Activated T-helper 17 cell treated with anti-CD3 and anti-CD28 coated beads, Interleukin-2, amount 50 U/mL, for 72 hours (primary cell): ENCODE data around the gene NR2E1. TPM values are rescaled to one million over a fixed set of nuclear protein-coding genes. Genes with fewer than 3 reads are reported as not detected.

Experiments
- ATAC-seq: fragments of 150-1000 bp; cut with Tn5 transposase; replicated peaks from 2 replicates; pipeline ENCODE4 v1.10.0; 2021; ENCODE audit warnings: mild to moderate bottlenecking, moderate library complexity
- H3K27ac Mint-ChIP-seq: one replicate; pipeline ENCODE4 v1.8.0; 2022; ENCODE audit warnings: mixed read lengths
- H3K27me3 Mint-ChIP-seq: one replicate; pipeline ENCODE4 v1.8.0; 2022; ENCODE audit warnings: mixed read lengths
- H3K36me3 Mint-ChIP-seq: one replicate; pipeline ENCODE4 v1.8.0; 2022; ENCODE audit warnings: low read depth, mild to moderate bottlenecking, mixed read lengths
- H3K4me1 Mint-ChIP-seq: one replicate; pipeline ENCODE4 v1.8.0; 2022; ENCODE audit warnings: mixed read lengths
- H3K4me3 Mint-ChIP-seq: one replicate; pipeline ENCODE4 v1.8.0; 2022; ENCODE audit warnings: mild to moderate bottlenecking, mixed read lengths
- H3K9me3 Mint-ChIP-seq: one replicate; pipeline ENCODE4 v1.8.0; 2022; ENCODE audit warnings: mixed read lengths
- total RNA-seq, 2 donors: library from RNA; stranded (reverse); gene quantifications; one replicate each; pipeline ENCODE4 v1.2.3, GENCODE V29; 2022

Gene NR2E1
- total RNA-seq, 2 donors from 2014 or later: not detected

GRCh38 chr6:108174371-108175175 lies 8.8 kb downstream of the NR2E1 start:
- Mint-ChIP-seq H3K4me3 (peak overlapping the region; percentile 31), H3K4me1 (peaks cover 4% of the 10 kb centered on the region), H3K36me3 (no peaks in the 10 kb centered on the region), H3K9me3 (no peaks in the 10 kb centered on the region), H3K27ac (no peak overlapping the region), H3K27me3 (peaks cover 62% of the 10 kb centered on the region)
- ATAC-seq: no peak

- ATAC-seq: no peak
- no peak overlapping the region for H3K27ac Mint-ChIP-seq
- no peaks in the 10 kb centered on the region for H3K9me3 Mint-ChIP-seq
- no peaks in the 10 kb centered on the region for H3K36me3 Mint-ChIP-seq
- H3K4me3 Mint-ChIP-seq: peak overlapping the region; percentile 31
- H3K4me1 Mint-ChIP-seq: peaks cover 4% of the 10 kb centered on the region
- H3K27me3 Mint-ChIP-seq: peaks cover 67% of the 10 kb centered on the region
These were observed 9.4 kb downstream of the NR2E1 start for GRCh38 chr6:108175176-108175591.

DNA sequence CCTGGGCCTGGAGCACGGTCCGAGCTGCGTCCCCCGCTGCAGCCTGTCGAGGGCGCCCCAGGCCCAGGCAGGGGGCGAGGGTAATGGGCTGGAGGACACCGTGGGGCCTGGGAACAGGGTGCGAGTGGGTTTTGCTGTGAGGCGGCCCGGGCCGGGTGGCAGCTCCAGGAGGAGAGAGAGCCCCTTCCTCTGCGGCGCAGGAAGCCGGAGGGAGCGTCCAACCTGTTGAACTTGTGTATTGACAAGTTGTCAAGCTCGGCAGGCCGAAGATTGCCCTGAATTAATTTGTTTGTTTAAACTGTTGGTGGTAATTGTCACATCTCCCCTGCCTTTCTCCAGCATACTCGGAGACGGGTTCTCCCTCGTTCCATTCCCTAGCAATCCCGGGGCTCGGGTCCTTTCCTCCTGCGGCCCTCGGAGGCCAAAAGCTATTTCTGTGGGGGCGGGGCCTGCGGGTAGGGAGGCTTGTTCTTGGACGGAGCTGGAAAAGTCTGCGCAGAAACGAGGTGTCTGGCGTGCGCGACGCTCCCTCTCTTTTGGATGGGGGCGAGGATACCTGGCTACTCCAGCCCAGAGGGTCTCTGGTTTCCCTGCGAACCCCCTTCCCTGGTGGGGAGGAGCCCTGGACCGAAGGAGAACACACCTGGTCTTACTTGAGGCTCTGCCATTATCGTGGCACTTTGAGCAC lies 9.9 kb downstream of the NR2E1 start:
- peaks cover 4% of the 10 kb centered on the region for H3K4me1 Mint-ChIP-seq
- H3K27ac Mint-ChIP-seq: no peak overlapping the region

DNA sequence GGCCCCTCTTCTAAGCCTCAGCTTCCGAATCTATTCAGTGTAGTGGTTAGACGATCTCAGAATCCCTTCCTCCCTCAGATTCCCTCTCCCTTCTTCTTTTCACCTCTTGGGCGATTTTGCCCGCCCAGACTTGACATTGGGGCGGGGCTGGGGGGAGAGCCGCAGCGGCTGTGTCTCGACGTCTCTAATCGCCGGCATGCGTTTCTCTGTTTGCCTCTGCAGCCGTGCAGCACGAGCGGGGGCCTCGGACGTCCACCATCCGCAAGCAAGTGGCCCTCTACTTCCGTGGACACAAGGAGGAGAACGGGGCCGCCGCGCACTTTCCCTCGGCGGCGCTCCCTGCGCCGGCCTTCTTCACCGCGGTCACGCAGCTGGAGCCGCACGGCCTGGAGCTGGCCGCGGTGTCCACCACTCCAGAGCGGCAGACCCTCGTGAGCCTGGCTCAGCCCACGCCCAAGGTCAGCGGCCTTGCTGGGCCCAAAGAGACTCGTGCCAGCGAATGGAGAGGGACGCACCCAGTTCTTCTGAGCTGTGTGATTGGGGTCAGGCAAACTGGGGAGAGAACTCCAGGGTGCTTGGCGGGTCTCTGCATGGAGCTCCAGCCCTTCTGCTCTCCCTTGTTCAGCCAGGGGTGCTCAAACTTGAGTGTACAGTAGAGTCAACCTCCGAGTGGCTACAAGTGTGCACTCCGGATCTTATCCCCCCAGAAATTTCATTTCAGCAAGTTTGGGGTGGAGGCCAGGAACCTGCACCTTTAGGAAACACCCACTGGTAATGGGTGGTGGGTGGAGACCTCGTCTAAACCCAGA lies 10.7 kb downstream of the NR2E1 start:
- no peaks in the 10 kb centered on the region for H3K36me3 Mint-ChIP-seq
- peaks cover 4% of the 10 kb centered on the region for H3K4me1 Mint-ChIP-seq
- no peaks in the 10 kb centered on the region for H3K9me3 Mint-ChIP-seq
- peaks cover 66% of the 10 kb centered on the region for H3K27me3 Mint-ChIP-seq
- H3K4me3 Mint-ChIP-seq: peak overlapping the region; percentile 31
- no peak for ATAC-seq
- H3K27ac Mint-ChIP-seq: no peak overlapping the region

More for the DNA sequence above, 9.9 kb downstream of the NR2E1 start:
- ATAC-seq: peak; percentile 19
- Mint-ChIP-seq H3K36me3 (no peaks in the 10 kb centered on the region), H3K27me3 (peaks cover 71% of the 10 kb centered on the region), H3K9me3 (no peaks in the 10 kb centered on the region), H3K4me3 (peak overlapping the region; percentile 31)

GRCh38 chr6:108179741-108180140 lies 13.9 kb downstream of the NR2E1 start:
- H3K27me3 Mint-ChIP-seq: peaks cover 51% of the 10 kb centered on the region
- H3K4me3 Mint-ChIP-seq: no peak overlapping the region
- H3K4me1 Mint-ChIP-seq: no peaks in the 10 kb centered on the region
- no peak for ATAC-seq
- H3K9me3 Mint-ChIP-seq: no peaks in the 10 kb centered on the region
- no peak overlapping the region for H3K27ac Mint-ChIP-seq
- H3K36me3 Mint-ChIP-seq: no peaks in the 10 kb centered on the region

- no peak overlapping the region for H3K4me3 Mint-ChIP-seq
- no peaks in the 10 kb centered on the region for H3K4me1 Mint-ChIP-seq
- no peaks in the 10 kb centered on the region for H3K36me3 Mint-ChIP-seq
- H3K9me3 Mint-ChIP-seq: no peaks in the 10 kb centered on the region
- no peak for ATAC-seq
- H3K27me3 Mint-ChIP-seq: peaks cover 48% of the 10 kb centered on the region
- no peak overlapping the region for H3K27ac Mint-ChIP-seq
These were observed 14.4 kb downstream of the NR2E1 start for GRCh38 chr6:108180266-108180665.

- Mint-ChIP-seq H3K4me1 (no peaks in the 10 kb centered on the region), H3K27ac (no peak overlapping the region)
- no peak for ATAC-seq
These were observed 15.0 kb downstream of the NR2E1 start for GRCh38 chr6:108180776-108181175.

GRCh38 chr6:108186226-108186625 lies 20.4 kb downstream of the NR2E1 start:
- Mint-ChIP-seq H3K36me3 (no peaks in the 10 kb centered on the region), H3K4me3 (no peak overlapping the region), H3K27ac (no peak overlapping the region), H3K4me1 (no peaks in the 10 kb centered on the region), H3K9me3 (no peaks in the 10 kb centered on the region), H3K27me3 (peaks cover 29% of the 10 kb centered on the region)
- no peak for ATAC-seq

More at GRCh38 chr6:108180776-108181175, 15.0 kb downstream of the NR2E1 start:
- H3K4me3 Mint-ChIP-seq: no peak overlapping the region
- H3K27me3 Mint-ChIP-seq: peaks cover 45% of the 10 kb centered on the region
- H3K9me3 Mint-ChIP-seq: no peaks in the 10 kb centered on the region
- H3K36me3 Mint-ChIP-seq: no peaks in the 10 kb centered on the region

- ATAC-seq: no peak
- no peaks in the 10 kb centered on the region for H3K9me3 Mint-ChIP-seq
- H3K36me3 Mint-ChIP-seq: no peaks in the 10 kb centered on the region
- H3K4me3 Mint-ChIP-seq: no peak overlapping the region
- H3K27me3 Mint-ChIP-seq: peaks cover 24% of the 10 kb centered on the region
- no peak overlapping the region for H3K27ac Mint-ChIP-seq
- no peaks in the 10 kb centered on the region for H3K4me1 Mint-ChIP-seq
These were observed 21.7 kb downstream of the NR2E1 start for GRCh38 chr6:108187519-108187918.

DNA sequence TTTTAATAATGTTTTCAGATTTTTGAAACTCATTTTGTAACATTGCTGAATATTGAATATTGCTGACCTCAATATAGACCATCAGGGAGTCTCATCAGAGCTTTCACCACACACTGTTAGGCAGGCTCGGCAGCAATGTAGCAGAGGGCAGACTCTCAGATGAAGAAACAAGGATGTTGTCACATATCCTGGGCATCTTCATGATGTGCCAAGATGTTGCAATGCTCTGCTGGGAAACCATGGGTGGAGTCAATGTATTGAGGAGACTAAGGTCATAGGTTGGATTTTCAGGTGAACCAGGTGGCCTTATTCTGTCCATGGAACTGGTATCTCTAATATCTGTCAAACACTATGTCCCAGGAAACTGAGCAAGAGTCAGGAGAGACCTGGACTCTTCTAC lies 27.3 kb downstream of the NR2E1 start:
- Mint-ChIP-seq H3K4me1 (no peaks in the 10 kb centered on the region), H3K27ac (no peak overlapping the region), H3K36me3 (no peaks in the 10 kb centered on the region), H3K9me3 (no peaks in the 10 kb centered on the region), H3K4me3 (no peak overlapping the region), H3K27me3 (peaks cover 14% of the 10 kb centered on the region)
- no peak for ATAC-seq

- ATAC-seq: no peak
- Mint-ChIP-seq H3K9me3 (no peaks in the 10 kb centered on the region), H3K4me1 (no peaks in the 10 kb centered on the region), H3K36me3 (no peaks in the 10 kb centered on the region), H3K27me3 (peaks cover 11% of the 10 kb centered on the region), H3K27ac (no peak overlapping the region), H3K4me3 (no peak overlapping the region)
These were observed 28.0 kb downstream of the NR2E1 start for GRCh38 chr6:108193835-108194234.

DNA sequence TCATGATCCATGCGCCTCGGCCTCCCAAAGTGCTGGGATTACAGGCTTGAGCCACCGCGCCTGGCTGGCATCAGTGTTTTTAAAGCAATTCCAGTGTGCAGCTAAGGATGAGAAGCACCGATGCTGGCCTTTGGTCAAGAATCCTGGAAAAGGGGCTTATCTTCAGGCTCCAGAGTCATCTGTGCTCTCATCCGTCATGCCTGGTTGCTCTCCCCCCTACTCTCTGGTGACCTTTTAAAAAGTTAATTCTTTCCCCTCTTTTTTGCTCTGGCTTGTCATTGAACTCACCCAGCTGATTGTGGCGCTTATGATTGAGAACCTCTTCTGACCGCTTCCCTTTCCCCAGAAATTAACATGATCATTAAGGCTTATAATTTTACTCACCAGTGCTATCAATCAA lies 28.7 kb downstream of the NR2E1 start:
- Mint-ChIP-seq H3K27ac (no peak overlapping the region), H3K27me3 (peaks cover 8% of the 10 kb centered on the region), H3K36me3 (no peaks in the 10 kb centered on the region), H3K4me3 (no peak overlapping the region), H3K4me1 (no peaks in the 10 kb centered on the region), H3K9me3 (no peaks in the 10 kb centered on the region)
- ATAC-seq: no peak

DNA sequence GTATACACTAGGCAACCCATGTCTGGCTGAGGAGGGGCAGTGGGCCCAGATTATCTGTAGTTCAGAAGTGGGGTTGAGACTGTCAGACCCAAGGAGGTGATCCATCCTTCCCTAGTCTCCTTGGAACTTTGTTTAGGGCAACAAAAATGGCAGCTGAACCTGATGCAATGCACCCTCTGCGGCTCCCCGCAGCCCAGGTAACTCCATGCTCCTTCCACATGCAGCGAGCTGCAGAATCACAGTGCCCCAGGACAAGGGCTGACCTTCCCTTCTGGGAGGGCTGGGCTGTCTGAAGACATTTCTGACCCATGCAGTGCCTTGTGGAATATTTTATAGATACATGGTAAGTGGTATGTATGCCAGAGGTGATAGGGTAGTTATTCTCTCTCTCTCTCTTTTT lies 29.4 kb downstream of the NR2E1 start:
- H3K9me3 Mint-ChIP-seq: no peaks in the 10 kb centered on the region
- H3K27me3 Mint-ChIP-seq: peaks cover 8% of the 10 kb centered on the region
- no peak for ATAC-seq
- no peaks in the 10 kb centered on the region for H3K4me1 Mint-ChIP-seq
- no peaks in the 10 kb centered on the region for H3K36me3 Mint-ChIP-seq
- H3K27ac Mint-ChIP-seq: no peak overlapping the region
- H3K4me3 Mint-ChIP-seq: no peak overlapping the region

DNA sequence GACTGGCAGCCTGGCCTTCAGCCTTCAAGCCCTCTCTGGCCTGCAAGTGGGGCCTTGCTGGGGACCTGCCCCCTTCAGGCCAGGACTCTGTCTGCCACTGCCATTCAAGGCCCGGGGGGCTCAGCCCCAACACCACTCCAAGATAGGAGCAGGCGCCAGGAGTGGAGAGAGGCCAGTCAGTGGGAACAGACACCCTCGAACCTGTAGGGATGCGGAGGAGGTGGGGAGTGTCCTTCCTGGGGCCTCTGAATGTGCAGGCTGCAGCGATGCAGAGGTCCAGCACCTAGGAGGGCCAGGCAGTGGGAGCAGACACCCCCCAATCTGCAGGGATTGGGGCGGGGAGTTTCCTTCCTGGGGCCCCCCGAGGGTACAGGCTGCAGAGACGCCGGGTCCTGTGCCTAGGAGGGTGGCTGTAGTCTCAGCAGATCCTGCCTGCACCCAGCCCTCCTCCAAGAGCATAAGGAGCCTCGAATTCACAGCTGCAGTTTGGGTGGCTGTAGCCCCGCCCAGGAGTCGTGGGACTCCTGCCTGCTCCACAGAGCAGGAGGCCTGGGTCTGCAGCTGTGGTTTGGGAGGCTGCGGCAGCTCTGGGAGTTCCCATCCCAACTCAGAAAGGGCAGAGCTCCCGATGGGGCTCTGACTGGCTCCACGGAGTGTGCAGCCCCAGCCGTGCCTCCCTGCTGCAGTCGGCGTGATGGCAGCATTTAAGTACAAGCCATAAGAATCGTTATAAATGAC lies 33.1 kb downstream of the NR2E1 start:
- no peak overlapping the region for H3K4me3 Mint-ChIP-seq
- ATAC-seq: no peak
- no peaks in the 10 kb centered on the region for H3K9me3 Mint-ChIP-seq
- H3K4me1 Mint-ChIP-seq: no peaks in the 10 kb centered on the region
- H3K27me3 Mint-ChIP-seq: peaks cover 4% of the 10 kb centered on the region
- no peaks in the 10 kb centered on the region for H3K36me3 Mint-ChIP-seq
- H3K27ac Mint-ChIP-seq: no peak overlapping the region
